GM18526 (cell line): ENCODE measurements around the gene DKC1.

ENCODE experiments used
- POLR2A ChIP-seq: IDR thresholded peaks from 3 replicates; pipeline ENCODE4 v1.6.1; 2011; ENCODE audit not compliant: insufficient read length; ENCODE audit errors: extremely low read depth

The DKC1 gene

DNA sequence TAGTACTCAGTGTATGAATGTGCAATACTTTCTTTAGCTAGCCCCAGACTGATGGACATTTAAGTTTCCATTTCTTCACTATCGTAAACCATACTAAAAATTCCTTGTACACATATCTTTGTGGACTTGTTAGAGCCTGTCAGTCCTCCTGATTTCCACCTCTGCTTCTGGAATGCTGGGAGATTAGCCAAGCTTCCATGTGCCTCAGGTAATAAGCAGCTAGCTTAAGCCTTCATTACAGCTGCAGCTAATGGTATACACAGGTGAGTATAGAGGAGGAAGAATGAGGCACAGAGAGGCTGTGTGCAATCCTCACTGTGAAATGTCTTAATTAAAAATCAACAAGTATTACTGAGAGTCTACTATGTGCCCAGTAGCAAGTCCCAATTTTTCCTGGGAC lies 62.0 kb downstream of the DKC1 start:
- no peak for TF ChIP-seq POLR2A
